ENCODE data around the gene LMLN.

DNA sequence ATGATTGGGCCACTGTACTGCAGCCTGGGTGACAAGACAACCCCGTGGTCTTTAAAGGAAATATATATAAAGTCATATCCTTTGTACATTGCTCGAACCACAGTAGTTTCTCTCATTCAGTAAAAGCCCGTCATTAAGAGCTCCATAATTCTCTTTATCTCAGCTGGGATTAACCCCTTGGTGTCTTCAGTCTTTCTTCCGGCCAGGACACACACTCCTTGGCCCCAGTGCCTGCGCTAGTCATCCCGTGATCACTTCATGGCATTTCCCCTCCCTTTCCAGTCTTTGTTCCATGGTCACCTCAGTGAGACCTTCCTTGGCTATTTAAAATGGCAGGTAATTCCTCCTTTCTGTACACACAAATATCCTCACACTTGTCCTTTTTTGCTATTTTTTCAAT, 6.7 kb upstream of the LMLN start:
- TF ChIP-seq, protein P1, sequence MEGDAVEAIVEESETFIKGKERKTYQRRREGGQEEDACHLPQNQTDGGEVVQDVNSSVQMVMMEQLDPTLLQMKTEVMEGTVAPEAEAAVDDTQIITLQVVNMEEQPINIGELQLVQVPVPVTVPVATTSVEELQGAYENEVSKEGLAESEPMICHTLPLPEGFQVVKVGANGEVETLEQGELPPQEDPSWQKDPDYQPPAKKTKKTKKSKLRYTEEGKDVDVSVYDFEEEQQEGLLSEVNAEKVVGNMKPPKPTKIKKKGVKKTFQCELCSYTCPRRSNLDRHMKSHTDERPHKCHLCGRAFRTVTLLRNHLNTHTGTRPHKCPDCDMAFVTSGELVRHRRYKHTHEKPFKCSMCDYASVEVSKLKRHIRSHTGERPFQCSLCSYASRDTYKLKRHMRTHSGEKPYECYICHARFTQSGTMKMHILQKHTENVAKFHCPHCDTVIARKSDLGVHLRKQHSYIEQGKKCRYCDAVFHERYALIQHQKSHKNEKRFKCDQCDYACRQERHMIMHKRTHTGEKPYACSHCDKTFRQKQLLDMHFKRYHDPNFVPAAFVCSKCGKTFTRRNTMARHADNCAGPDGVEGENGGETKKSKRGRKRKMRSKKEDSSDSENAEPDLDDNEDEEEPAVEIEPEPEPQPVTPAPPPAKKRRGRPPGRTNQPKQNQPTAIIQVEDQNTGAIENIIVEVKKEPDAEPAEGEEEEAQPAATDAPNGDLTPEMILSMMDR (IDR thresholded peaks at IDR 0.05), result no peak
- TF ChIP-seq POLR2A (IDR thresholded peaks at IDR 0.05), result no peak
